GM19397 (cell line): ENCODE data around the gene FIBP.

ENCODE experiments used
- ATAC-seq: cut with Tn5 transposase; IDR thresholded peaks from one replicate; pipeline ENCODE4 v1.9.1; 2021; ENCODE audit warnings: mild to moderate bottlenecking, moderate library complexity; ENCODE audit not compliant: unreplicated experiment

FIBP gene

GRCh38 chr11:65891219-65892136 lies 3.2 kb upstream of the FIBP start:
- ATAC-seq: no peak

GRCh38 chr11:65890324-65891218 lies 2.3 kb upstream of the FIBP start, which contains the start of gene CCDC85B:
Gene CCDC85B, plus strand, starts transcription at chr11:65890673. Its CDS starts 111 bp downstream, at chr11:65890784.
- ATAC-seq: peak; percentile 47

GRCh38 chr11:65887723-65888162 lies 528 bp downstream of the FIBP start:
- no peak for ATAC-seq

- no peak for ATAC-seq
Observed at GRCh38 chr11:65886826-65887722, 1.2 kb downstream of the FIBP start.

GRCh38 chr11:65885808-65886536 lies 2.3 kb downstream of the FIBP start:
- ATAC-seq: no peak

- no peak for ATAC-seq
Observed at GRCh38 chr11:65885231-65885630, 3.0 kb downstream of the FIBP start.

GRCh38 chr11:65884716-65885092 lies 3.6 kb downstream of the FIBP start:
- no peak for ATAC-seq

- no peak for ATAC-seq
Observed at GRCh38 chr11:65883786-65884715, 4.2 kb downstream of the FIBP start.

GRCh38 chr11:65883058-65883761 lies 5.1 kb downstream of the FIBP start:
- ATAC-seq: no peak

GRCh38 chr11:65882120-65883057 lies 5.9 kb downstream of the FIBP start:
- ATAC-seq: no peak

GRCh38 chr11:65880844-65881421 lies 7.3 kb downstream of the FIBP start:
- no peak for ATAC-seq

- no peak for ATAC-seq
Observed at GRCh38 chr11:65880027-65880426, 8.2 kb downstream of the FIBP start.

- ATAC-seq: no peak
Observed at GRCh38 chr11:65879617-65880016, 8.7 kb downstream of the FIBP start, which contains the start of gene CTSW. Gene CTSW, plus strand, starts transcription at chr11:65879837. Its CDS starts 18 bp downstream, at chr11:65879855.

- ATAC-seq: peak; percentile 85
Observed at GRCh38 chr11:65873318-65874156, 14.7 kb downstream of the FIBP start.

- no peak for ATAC-seq
Observed at GRCh38 chr11:65872586-65873317, 15.5 kb downstream of the FIBP start, which contains the start of gene EFEMP2. Gene EFEMP2, minus strand, starts transcription at chr11:65872800. Its CDS starts 446 bp downstream, at chr11:65872354.
